Fibroblast of mammary gland (primary cell): ENCODE measurements around the gene NET1.

ENCODE experiments used
- DNase-seq: peaks from one replicate; pipeline ENCODE4 v3.0.0-alpha.2; 2010; ENCODE audit warnings: low read depth
- H3K4me3 ChIP-seq: 2 replicates; pipeline ENCODE4 v1.5.1; 2011; ENCODE audit warnings: low read depth, mild to moderate bottlenecking, low read length, moderate library complexity; ENCODE audit not compliant: control insufficient read depth
- CTCF ChIP-seq: conservative IDR thresholded peaks from 2 replicates; pipeline ENCODE4 v1.5.1; 2011; ENCODE audit warnings: low read depth, low read length, inconsistent platforms; ENCODE audit not compliant: control insufficient read depth, insufficient read depth

NET1 gene

GRCh38 chr10:5385224-5385623 lies 27.1 kb upstream of the NET1 start:
- DNase-seq: no peak
- TF ChIP-seq CTCF: no peak

GRCh38 chr10:5387169-5387568 lies 25.2 kb upstream of the NET1 start:
- H3K4me3 ChIP-seq: no peak overlapping the region
- no peak for DNase-seq
- no peak for TF ChIP-seq CTCF

More at GRCh38 chr10:5385224-5385623, 27.1 kb upstream of the NET1 start:
- no peak overlapping the region for H3K4me3 ChIP-seq

- no peak overlapping the region for H3K4me3 ChIP-seq
- DNase-seq: no peak
- no peak for TF ChIP-seq CTCF
These were observed 21.7 kb upstream of the NET1 start for GRCh38 chr10:5390607-5391205.

- DNase-seq: no peak
- TF ChIP-seq CTCF: no peak
- no peak overlapping the region for H3K4me3 ChIP-seq
These were observed 20.6 kb upstream of the NET1 start for GRCh38 chr10:5391790-5392189.

- no peak for DNase-seq
- no peak for TF ChIP-seq CTCF
- H3K4me3 ChIP-seq: no peak overlapping the region
These were observed 18.8 kb upstream of the NET1 start for GRCh38 chr10:5393529-5393928.

- DNase-seq: no peak
- H3K4me3 ChIP-seq: no peak overlapping the region
- no peak for TF ChIP-seq CTCF
These were observed 17.2 kb upstream of the NET1 start for GRCh38 chr10:5395168-5395567.

- TF ChIP-seq CTCF: no peak
- H3K4me3 ChIP-seq: no peak overlapping the region
- no peak for DNase-seq
These were observed 15.6 kb upstream of the NET1 start for GRCh38 chr10:5396556-5397300.
